Measurements from ENCODE around the gene PAWR. TPM values are rescaled to one million over a fixed set of nuclear protein-coding genes. Genes with fewer than 3 reads are reported as not detected.

PAWR gene
- total and polyA plus RNA-seq, 4 donors = 6.8 to 119 (median 56.4) TPM

DNA sequence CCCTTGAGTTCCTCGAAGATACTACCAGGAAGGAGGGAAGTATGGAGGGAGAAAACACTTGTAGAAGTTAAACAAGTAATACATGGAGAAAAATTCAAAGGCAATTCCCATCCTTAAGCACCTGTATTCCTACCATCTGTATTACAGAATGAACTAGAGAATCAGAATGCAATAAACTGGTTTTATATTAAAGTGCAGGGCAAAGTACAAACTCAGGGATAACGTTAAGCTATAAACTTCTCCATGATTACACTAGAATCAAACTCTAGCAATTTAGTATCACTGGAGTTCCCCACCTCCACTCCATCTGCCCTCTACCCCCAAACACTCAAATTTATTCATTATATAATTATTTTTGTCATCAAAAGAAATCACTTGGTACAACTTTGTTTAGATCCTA lies 13.1 kb downstream of the PAWR start:
- peaks cover 0 to 5% (median 0%) of the 10 kb centered on the region in 5 donors for H3K4me1 ChIP-seq (ENCODE audit: control insufficient read depth in 5 of 5, insufficient read depth in 5 of 5, low read length in 5 of 5)
- ATAC-seq (ENCODE audit: insufficient read depth, low FRiP score) = no peak
- peaks cover 0 to 2% (median 0%) of the 10 kb centered on the region in 3 donors for H3K27me3 ChIP-seq (ENCODE audit: control insufficient read depth in 3 of 3, insufficient read depth in 3 of 3, low read length in 2 of 3)
- no peak for DNase-seq
- no peak for TF ChIP-seq CTCF (IDR thresholded peaks at IDR 0.05; ENCODE audit: control extremely low read depth, extremely low read depth)
- no peak overlapping the region for H3K9ac ChIP-seq (ENCODE audit: insufficient read depth in 1 of 2, low read length in 2 of 2)
- no peaks in the 10 kb centered on the region for H3K36me3 ChIP-seq (ENCODE audit: control insufficient read depth in 4 of 4, insufficient read depth in 4 of 4, low read length in 4 of 4)
- WGBS, 2 donors = 62 to 75% methylated on average over 2 of the region's 2 CpGs
- no peaks in the 10 kb centered on the region for H3K9me3 ChIP-seq (ENCODE audit: control insufficient read depth in 4 of 4, insufficient read depth in 3 of 4, low read length in 3 of 4)
- no peak overlapping the region for H3K27ac ChIP-seq (ENCODE audit: low read depth in 1 of 2, low read length in 1 of 2)
- H3K4me3 ChIP-seq = no peak overlapping the region

DNA sequence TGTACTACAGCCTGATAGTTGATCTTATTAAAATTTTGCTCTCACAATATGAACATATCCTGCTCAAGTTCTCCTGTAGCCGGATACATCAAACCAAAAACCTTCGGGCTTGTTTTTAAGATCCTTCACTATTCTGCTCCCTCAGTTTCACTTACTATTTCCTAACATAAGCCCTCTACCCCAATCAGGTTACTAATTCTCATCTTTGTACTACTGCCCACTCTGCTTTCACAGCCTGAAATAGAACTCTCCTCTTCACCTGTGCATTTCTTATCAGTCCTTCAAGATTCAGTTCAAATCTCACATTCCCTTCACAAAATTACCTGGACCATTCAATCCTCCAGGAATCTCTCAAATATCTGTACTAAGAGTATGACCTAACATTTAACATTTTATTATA lies 14.2 kb downstream of the PAWR start:
- no peak overlapping the region for H3K9ac ChIP-seq (ENCODE audit: insufficient read depth in 1 of 2, low read length in 2 of 2)
- peaks cover 0 to 2% (median 0%) of the 10 kb centered on the region in 3 donors for H3K27me3 ChIP-seq (ENCODE audit: control insufficient read depth in 3 of 3, insufficient read depth in 3 of 3, low read length in 2 of 3)
- no peak overlapping the region for H3K4me3 ChIP-seq
- DNase-seq (no peak), ATAC-seq (ENCODE audit: insufficient read depth, low FRiP score) (no peak)
- no peaks in the 10 kb centered on the region for H3K36me3 ChIP-seq (ENCODE audit: control insufficient read depth in 4 of 4, insufficient read depth in 4 of 4, low read length in 4 of 4)
- peaks cover 0 to 5% (median 0%) of the 10 kb centered on the region in 5 donors for H3K4me1 ChIP-seq (ENCODE audit: control insufficient read depth in 5 of 5, insufficient read depth in 5 of 5, low read length in 5 of 5)
- peaks cover 0 to 6% (median under 1%) of the 10 kb centered on the region in 4 donors for H3K9me3 ChIP-seq (ENCODE audit: control insufficient read depth in 4 of 4, insufficient read depth in 3 of 4, low read length in 3 of 4)
- TF ChIP-seq CTCF (IDR thresholded peaks at IDR 0.05; ENCODE audit: control extremely low read depth, extremely low read depth) = no peak
- no peak overlapping the region for H3K27ac ChIP-seq (ENCODE audit: low read depth in 1 of 2, low read length in 1 of 2)
- WGBS, 2 donors = 59 to 75% methylated on average over 2 of the region's 2 CpGs

- no peak for ATAC-seq (ENCODE audit: insufficient read depth, low FRiP score)
- WGBS, 2 donors = 92 to 94% methylated on average over 3 of the region's 3 CpGs
Measured at GRCh38 chr12:79674629-79675028, 16.1 kb downstream of the PAWR start.

More at GRCh38 chr12:79674629-79675028, 16.1 kb downstream of the PAWR start:
- H3K9ac ChIP-seq (ENCODE audit: insufficient read depth in 1 of 2, low read length in 2 of 2) = no peak overlapping the region
- DNase-seq = no peak
- H3K9me3 ChIP-seq (ENCODE audit: control insufficient read depth in 4 of 4, insufficient read depth in 3 of 4, low read length in 3 of 4) = peaks cover 0 to 6% (median under 1%) of the 10 kb centered on the region in 4 donors
- peaks cover 0 to 5% (median 0%) of the 10 kb centered on the region in 5 donors for H3K4me1 ChIP-seq (ENCODE audit: control insufficient read depth in 5 of 5, insufficient read depth in 5 of 5, low read length in 5 of 5)
- no peak overlapping the region for H3K4me3 ChIP-seq
- H3K27me3 ChIP-seq (ENCODE audit: control insufficient read depth in 3 of 3, insufficient read depth in 3 of 3, low read length in 2 of 3) = no peaks in the 10 kb centered on the region
- no peak for TF ChIP-seq CTCF (IDR thresholded peaks at IDR 0.05; ENCODE audit: control extremely low read depth, extremely low read depth)
- H3K36me3 ChIP-seq (ENCODE audit: control insufficient read depth in 4 of 4, insufficient read depth in 4 of 4, low read length in 4 of 4) = no peaks in the 10 kb centered on the region
- H3K27ac ChIP-seq (ENCODE audit: low read depth in 1 of 2, low read length in 1 of 2) = no peak overlapping the region

Data from lung (tissue), 12 donors.